ENCODE results near the gene NAGK.
"Not testable (repeated sequence)": the region's sequence is repeated elsewhere in the genome, so short reads cannot be mapped to it uniquely, and the experiment has no call there.

Gene NAGK

GRCh38 chr2:71070294-71071093 is 2.0 kb downstream of the NAGK start:
- peak; percentile 6 for DNase-seq

DNA sequence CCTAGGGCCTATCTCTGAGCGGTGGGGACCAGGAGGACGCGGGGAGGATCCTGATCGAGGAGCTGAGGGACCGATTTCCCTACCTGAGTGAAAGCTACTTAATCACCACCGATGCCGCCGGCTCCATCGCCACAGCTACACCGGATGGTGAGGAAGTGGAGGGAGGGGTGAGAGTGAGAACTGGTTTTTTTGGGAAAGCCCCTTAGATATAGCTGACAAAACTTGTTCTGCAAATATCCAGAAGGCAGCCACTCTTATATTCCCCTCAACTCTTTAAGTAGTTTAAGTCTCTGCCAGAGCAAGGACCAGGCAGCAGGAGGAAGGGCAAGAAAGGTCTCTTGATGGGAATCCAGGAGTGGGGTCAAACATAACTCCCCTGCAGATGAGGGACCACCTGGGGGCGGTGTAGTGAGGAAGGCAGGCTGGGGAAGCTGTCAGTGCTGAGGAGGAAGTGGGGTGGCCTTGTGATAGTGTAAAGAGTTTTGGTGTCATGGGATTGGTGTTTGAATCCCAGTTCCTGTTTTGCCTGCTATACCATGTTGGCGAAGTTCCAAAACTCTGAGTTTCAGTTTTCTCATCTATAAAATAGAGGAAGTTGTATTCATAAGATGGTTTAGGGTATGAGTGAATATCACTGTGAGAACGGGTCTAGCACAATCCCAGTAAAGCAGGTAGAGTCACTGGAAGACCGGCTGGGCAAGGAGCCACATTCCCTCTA is 3.4 kb downstream of the NAGK start:
- no peak for DNase-seq

DNA sequence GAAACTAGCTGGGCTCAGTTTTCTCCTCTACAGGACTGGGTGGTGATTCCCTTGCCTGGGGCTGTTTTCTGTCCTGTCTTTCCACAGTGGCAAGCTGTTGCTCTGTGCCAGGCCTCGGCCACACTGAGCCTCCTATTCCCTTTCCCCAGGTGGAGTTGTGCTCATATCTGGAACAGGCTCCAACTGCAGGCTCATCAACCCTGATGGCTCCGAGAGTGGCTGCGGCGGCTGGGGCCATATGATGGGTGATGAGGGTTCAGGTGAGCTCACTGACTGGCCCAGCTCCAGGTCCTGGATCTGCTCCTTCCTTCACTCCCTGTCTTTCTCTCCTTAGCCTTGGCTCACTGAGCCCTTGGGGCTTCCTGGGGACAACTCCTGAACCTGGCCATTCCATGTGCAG is 4.0 kb downstream of the NAGK start:
- DNase-seq: no peak

DNA sequence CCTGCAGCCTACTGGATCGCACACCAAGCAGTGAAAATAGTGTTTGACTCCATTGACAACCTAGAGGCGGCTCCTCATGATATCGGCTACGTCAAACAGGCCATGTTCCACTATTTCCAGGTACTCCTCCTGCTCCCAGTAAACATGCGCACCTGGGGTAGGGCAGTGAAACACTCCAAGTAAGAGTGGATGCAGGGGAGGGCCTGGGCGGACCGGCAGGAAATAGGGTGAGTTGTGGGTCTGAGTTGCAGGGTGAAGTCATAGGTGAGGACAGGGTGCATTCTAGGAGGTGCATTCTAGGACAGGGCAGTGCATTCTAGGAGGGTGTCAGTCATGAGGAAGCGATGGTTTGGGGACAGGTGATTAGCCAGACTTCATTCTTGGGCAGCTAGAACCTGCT is 5.0 kb downstream of the NAGK start:
- no peak for DNase-seq

DNA sequence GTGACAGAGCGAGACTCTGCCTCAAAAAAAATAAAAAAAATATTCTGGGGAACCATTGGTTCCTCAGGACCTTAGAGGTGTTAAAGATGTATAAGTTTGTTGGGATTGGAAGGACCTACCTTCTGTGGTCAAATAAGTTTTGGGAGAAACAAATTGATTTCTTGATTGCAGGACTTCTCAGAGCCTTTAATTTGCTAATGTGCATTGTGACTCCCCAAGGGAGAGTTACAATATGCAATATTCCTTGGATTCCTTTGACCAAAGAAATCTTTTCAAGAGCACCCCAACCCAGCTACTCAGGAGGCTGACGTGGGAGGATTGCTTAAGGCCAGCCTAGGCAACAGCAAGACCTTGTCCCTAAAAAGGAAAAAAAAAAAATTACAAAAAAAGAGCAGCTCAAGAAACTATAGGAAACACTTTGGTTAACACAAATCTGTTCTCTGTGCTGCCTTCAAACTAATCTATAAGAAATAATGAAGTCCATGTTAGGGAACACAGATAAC is 6.5 kb downstream of the NAGK start:
- no peak for DNase-seq

- DNase-seq: peak; percentile 45
These were observed 10.2 kb downstream of the NAGK start for GRCh38 chr2:71078624-71079023.

GRCh38 chr2:71082402-71083252 is 14.2 kb downstream of the NAGK start:
- DNase-seq: no peak

GRCh38 chr2:71083297-71083696 is 14.8 kb downstream of the NAGK start:
- not testable (repeated sequence) for DNase-seq

- DNase-seq: not testable (repeated sequence)
These were observed 15.4 kb downstream of the NAGK start for GRCh38 chr2:71083752-71084312.

GRCh38 chr2:71085325-71086003 is 17.0 kb downstream of the NAGK start:
- DNase-seq: peak; percentile 64

- not testable (repeated sequence) for DNase-seq
These were observed 21.0 kb downstream of the NAGK start for GRCh38 chr2:71089475-71089874.

DNA sequence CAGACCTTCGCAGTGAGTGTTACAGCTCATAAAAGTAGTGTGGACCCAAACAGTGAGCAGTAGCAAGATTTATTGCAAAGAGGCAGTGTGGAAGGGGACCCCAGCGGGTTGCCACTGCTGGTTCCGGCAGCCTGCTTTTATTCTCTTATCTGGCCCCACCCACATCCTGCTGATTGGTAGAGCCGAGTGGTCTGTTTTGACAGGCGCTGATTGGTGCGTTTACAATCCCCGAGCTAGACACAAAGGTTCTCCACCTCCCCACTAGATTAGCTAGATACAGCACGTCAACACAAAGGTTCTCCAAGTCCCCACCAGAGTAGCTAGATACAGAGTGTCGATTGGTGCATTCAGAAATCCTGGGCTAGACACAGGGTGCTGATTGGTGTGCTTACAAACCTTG is 23.4 kb downstream of the NAGK start:
- not testable (repeated sequence) for DNase-seq

GRCh38 chr2:71092491-71093260 is 24.2 kb downstream of the NAGK start:
- DNase-seq: not testable (repeated sequence)

DNA sequence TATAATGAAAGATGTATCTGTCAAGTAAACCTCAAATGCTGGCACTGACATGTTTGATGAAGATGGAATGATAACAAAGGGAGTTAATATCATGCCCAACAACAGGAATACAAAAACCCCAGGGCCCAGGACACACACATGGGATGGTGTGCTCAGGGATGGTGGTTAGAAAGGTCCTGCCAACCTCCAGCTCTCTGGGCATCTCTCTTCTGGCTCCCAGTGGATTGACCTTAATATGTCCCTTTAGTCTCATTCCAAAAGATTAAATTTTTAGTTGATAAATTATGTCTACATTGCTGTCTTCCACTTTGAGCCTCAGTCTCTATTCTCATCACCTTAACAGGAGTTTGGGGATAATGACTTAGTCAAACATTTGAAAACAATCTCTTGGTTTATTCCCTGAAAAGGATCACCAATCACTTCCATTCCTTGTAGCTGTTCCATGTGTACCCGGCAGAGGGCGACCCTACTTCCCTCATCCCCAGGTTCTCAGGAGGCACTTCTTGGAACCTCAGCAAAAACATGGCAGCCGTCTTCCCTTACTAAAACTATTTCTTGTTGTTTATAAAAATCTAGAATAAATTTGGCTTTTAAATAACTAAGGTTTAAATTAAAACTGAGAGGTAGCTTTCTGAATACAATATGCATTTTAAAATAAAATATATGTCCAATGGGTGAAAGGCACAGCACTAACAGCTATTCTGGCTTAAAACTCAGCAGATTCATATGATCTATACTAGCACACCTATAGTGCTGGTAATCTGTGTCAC is 31.9 kb downstream of the NAGK start:
- DNase-seq: peak; percentile 39

GRCh38 chr2:71101656-71102055 is 33.2 kb downstream of the NAGK start:
- DNase-seq: no peak

DNA sequence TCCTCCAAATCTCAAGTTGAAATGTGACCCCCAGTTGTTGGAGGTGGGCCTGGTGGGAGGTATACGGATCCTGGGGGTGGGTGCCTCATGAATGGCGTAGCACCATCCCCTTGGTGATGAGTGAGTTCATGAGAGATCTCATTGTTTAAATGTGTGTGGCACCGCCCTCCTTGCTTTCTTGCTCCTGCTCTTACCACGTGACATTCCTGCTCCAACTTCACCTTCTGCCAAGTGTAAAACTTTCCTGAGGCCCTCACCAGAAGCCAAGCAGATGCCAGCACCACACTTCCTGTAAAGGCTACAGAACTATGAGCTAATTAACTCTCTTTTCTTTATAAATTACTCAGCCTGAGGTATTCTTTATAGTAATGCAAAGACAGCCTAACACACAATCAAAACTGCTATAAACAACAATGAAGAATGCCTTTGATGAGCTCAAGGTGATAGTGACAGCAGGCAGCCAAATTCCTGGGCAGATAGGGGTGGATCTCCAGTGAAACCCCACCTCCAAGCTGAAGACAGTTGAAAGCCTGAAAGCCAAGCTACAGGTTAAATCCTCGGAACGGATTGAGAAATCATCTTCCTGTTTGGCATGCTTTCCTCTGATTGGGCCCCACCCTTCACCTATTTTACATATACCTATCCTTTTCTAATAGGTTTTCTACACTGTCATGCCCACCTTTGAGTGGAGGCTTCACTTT is 34.7 kb downstream of the NAGK start:
- no peak for DNase-seq

- DNase-seq: no peak
These were observed 35.4 kb downstream of the NAGK start for GRCh38 chr2:71103809-71104208.

- DNase-seq: not testable (repeated sequence)
These were observed 38.0 kb downstream of the NAGK start for GRCh38 chr2:71106463-71106862.

DNA sequence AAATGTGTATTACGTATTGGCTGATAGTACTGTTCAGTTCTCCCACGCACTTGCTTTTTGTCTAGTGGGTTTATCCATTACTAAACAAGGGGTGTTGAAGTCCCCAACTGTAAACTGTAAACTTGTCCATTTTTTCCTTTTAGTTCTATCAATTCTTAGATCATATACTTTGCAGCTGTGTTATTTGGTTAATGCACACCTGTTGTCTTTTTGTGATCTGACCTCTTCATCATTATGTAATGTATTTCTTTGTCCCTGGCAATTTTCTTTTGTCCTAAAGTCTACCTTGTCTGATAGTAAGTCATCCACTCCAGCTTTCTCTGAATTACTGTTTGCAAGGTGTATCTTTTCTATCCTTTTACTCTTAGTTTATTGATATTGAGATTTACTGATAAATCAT is 39.6 kb downstream of the NAGK start:
- no peak for DNase-seq

DNA sequence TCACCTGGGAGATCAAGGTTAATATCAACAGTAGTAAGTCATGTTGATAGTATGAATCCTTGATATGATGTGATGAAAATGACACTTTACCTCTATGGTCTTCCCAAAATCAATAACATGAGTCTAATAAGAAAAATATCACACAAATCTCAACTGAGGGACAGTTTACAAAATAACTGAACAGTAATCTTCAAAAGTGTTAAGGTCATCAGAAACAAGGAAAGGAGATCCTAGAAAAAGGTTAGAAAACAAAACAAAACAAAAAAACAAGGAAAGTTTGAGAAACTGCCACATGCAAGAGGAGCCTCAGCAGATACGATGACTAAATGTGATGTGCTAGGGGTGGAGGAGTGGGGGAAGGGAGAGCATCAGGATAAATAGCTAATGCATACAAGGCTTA is 45.4 kb downstream of the NAGK start:
- DNase-seq: no peak
